Amygdala (tissue), 56 donors: Measurements from ENCODE around the gene EDA.

Experiments
- DNase-seq, 56 donors: peaks; one replicate each; lab custom pipeline; 2025; lab: John Stamatoyannopoulos, UW

Gene EDA

GRCh38 chrX:70052895-70053615, 437.1 kb downstream of the EDA start:
- no peak for DNase-seq

- no peak for DNase-seq
Measured at GRCh38 chrX:70054391-70054790, 438.5 kb downstream of the EDA start.

- no peak for DNase-seq
Measured at GRCh38 chrX:70062076-70062475, 446.2 kb downstream of the EDA start, which contains the start of gene OTUD6A. OTUD6A (plus strand) TSS chrX:70062457; CDS start chrX:70062525, 68 bp downstream.

GRCh38 chrX:70062961-70063550, 447.1 kb downstream of the EDA start:
- no peak for DNase-seq

GRCh38 chrX:70066646-70067045, 450.7 kb downstream of the EDA start:
- DNase-seq: no peak

GRCh38 chrX:70079297-70079696, 463.4 kb downstream of the EDA start:
- DNase-seq: no peak

- DNase-seq: no peak
Measured at GRCh38 chrX:70079870-70080269, 464.0 kb downstream of the EDA start.

GRCh38 chrX:70082723-70083122, 466.8 kb downstream of the EDA start:
- DNase-seq: no peak

- no peak for DNase-seq
Measured at GRCh38 chrX:70084592-70085240, 468.8 kb downstream of the EDA start.

GRCh38 chrX:70087857-70088630, 472.1 kb downstream of the EDA start:
- DNase-seq: no peak

- DNase-seq: no peak
Measured at GRCh38 chrX:70088751-70089150, 472.8 kb downstream of the EDA start.
